Spleen (tissue), 7 donors: ENCODE results near the gene COL6A3.

Experiments used
- CTCF ChIP-seq, 11 experiments: fragments of 200-600 bp in 7 of 11; fragments of 450-650 bp in 4 of 11; sonication (generic) in 4 of 11; IDR thresholded peaks in 8 of 11; conservative IDR thresholded peaks in 3 of 11; 1 replicate in 7 of 11; 2 replicates in 4 of 11; pipeline versions ENCODE4 v1.4.0 to v1.8.0; 2016 to 2021; ENCODE audit warnings: antibody characterized with exemption in 11 of 11, inconsistent platforms in 4 of 11, mild to moderate bottlenecking in 1 of 11
- POLR2A ChIP-seq, 3 donors: fragments of 450-650 bp; IDR thresholded peaks; one replicate each; pipeline ENCODE4 v1.5.1; 2017; ENCODE audit warnings: antibody characterized with exemption in 3 of 3, mild to moderate bottlenecking in 1 of 3
- POLR2AphosphoS5 ChIP-seq, 3 donors: sonication (generic); formaldehyde crosslinking; IDR thresholded peaks; one replicate each; pipeline ENCODE4 v1.5.1; 2017; ENCODE audit warnings: antibody characterized with exemption in 3 of 3
- donor health status: DM: no; HTN: no; CAD: no; lungs with moderate emphysema.
- donor health status: DM: no; HTN: no; CAD: no.
- donor health status: DM: no; HTN: no; CAD: no.

GRCh38 chr2:237280939-237281338, 133.0 kb downstream of the COL6A3 start:
- TF ChIP-seq CTCF (IDR thresholded peaks at IDR 0.05 in 8 of 11, conservative IDR thresholded peaks at IDR 0.05 in 3 of 11) (no peak), POLR2AphosphoS5 (IDR thresholded peaks at IDR 0.05) (no peak), POLR2A (IDR thresholded peaks at IDR 0.05) (no peak)
